Measurements from ENCODE around the gene ARRDC2. TPM values are rescaled to one million over a fixed set of nuclear protein-coding genes. Genes with fewer than 3 reads are reported as not detected.

Gene ARRDC2
- total and polyA plus RNA-seq, 2 donors (not counting 1 experiment from before 2014, with no cell fraction given): 131 to 639 TPM

DNA sequence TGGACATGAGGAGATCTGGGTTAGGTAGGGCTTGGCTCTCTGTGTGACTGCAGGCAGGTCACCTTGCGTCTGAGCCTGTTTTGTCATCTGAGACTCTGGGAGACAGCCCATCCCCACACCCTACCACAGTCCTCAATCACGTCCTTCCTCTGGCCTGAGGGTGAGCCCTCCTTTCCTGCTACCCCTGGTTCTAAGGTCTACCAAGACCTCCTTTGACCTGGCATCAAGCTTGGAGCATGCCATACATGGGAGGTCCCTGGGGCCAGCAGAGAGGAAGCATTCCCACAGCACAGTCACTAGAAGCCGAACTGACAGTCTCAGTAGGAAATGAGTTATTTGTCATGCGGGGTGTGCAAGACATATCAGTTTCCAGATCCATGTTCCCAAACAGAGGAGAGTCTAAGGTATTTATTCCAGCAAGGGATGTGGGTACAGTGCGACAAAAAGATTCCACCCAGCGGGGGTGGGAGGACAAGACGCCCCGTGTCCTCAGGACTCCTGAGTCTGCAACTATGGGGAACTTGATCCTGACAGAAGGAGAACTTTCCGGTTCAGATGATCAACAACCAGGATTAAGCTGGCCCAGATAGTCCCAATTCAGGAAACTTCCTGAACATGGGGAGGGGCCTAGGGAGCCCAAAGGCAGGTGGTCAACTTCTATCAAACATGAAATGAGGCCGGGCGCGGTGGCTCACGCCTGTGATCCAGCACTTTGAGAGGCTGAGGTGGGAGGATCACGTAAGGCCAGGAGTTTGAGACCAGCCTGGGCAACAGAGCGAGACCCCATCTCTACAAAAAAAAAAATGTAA, 9.5 kb downstream of the ARRDC2 start:
- no peaks in the 10 kb centered on the region for H3K27me3 ChIP-seq (replicated peaks in 1 of 4; ENCODE audit: control extremely low read depth in 1 of 4, control insufficient read depth in 3 of 4, insufficient read depth in 4 of 4, low read length in 3 of 4)
- Mint-ChIP-seq H3K27me3 (no peaks in the 10 kb centered on the region), H3K4me3 (peak overlapping the region; percentile 5), H3K27ac (peak overlapping the region; percentile 89), H3K9me3 (ENCODE audit: insufficient read depth) (no peaks in the 10 kb centered on the region), H3K4me1 (peaks cover 71% of the 10 kb centered on the region)
- no peak overlapping the region for H3K9ac ChIP-seq (ENCODE audit: low read length)
- TF ChIP-seq EZH2 (IDR thresholded peaks at IDR 0.05; ENCODE audit: borderline replicate concordance, insufficient read depth, low read depth, low read length, poor library complexity, severe bottlenecking): no peak
- TF ChIP-seq, protein P1, sequence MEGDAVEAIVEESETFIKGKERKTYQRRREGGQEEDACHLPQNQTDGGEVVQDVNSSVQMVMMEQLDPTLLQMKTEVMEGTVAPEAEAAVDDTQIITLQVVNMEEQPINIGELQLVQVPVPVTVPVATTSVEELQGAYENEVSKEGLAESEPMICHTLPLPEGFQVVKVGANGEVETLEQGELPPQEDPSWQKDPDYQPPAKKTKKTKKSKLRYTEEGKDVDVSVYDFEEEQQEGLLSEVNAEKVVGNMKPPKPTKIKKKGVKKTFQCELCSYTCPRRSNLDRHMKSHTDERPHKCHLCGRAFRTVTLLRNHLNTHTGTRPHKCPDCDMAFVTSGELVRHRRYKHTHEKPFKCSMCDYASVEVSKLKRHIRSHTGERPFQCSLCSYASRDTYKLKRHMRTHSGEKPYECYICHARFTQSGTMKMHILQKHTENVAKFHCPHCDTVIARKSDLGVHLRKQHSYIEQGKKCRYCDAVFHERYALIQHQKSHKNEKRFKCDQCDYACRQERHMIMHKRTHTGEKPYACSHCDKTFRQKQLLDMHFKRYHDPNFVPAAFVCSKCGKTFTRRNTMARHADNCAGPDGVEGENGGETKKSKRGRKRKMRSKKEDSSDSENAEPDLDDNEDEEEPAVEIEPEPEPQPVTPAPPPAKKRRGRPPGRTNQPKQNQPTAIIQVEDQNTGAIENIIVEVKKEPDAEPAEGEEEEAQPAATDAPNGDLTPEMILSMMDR (IDR thresholded peaks at IDR 0.05): no peak
- H3K4me3 ChIP-seq (ENCODE audit: control extremely low read depth in 1 of 5, extremely low read depth in 1 of 5, insufficient read depth in 1 of 5, low read depth in 2 of 5, low read length in 4 of 5): no peak overlapping the region
- WGBS (ENCODE audit: insufficient coverage): 68% methylated on average over 6 of the region's 15 CpGs
- POLR2A ChIA-PET: interaction anchor here (0.6 to 5.5 kb wide), 6 partner anchors 9 to 85 kb away, joined by 3 to 45 read pairs (median 5); partner anchors contain the start of genes ARRDC2 and CCDC124
- peaks cover 0 to 7% (median 3%) of the 10 kb centered on the region in 3 donors for H3K9me3 ChIP-seq (ENCODE audit: control extremely low read depth in 1 of 3, control insufficient read depth in 2 of 3, insufficient read depth in 1 of 3, low read length in 2 of 3)
- peak; percentile 39 for DNase-seq
- H2AFZ ChIP-seq (ENCODE audit: insufficient read depth, low read depth, low read length, poor library complexity, severe bottlenecking): no peak overlapping the region
- H3K36me3 ChIP-seq (replicated peaks in 1 of 2; ENCODE audit: control extremely low read depth in 1 of 2, control insufficient read depth in 1 of 2, extremely low read depth in 1 of 2, insufficient read depth in 2 of 2, low read length in 1 of 2): peaks cover 10 to 27% of the 10 kb centered on the region in 2 experiments
- H3K4me1 ChIP-seq (ENCODE audit: control insufficient read depth in 2 of 2, insufficient read depth in 2 of 2, low read length in 2 of 2): peaks cover 28 to 52% of the 10 kb centered on the region in 2 donors
- ATAC-seq (ENCODE audit: low read depth): no peak
- intact Hi-C loops (cut with micrococcal nuclease): no loop called here
- peaks cover 15% of the 10 kb centered on the region for H4K20me1 ChIP-seq (ENCODE audit: control insufficient read depth, insufficient read depth, low read length, poor library complexity, severe bottlenecking)
- CTCF ChIA-PET: interaction anchor here (0.7 to 3.9 kb wide), 4 partner anchors 10 to 44 kb away, joined by 3 to 27 read pairs (median 7); partner anchors contain the start of gene ARRDC2
- H3K4me2 ChIP-seq (replicated peaks; ENCODE audit: low read depth, low read length, poor library complexity, severe bottlenecking): no peak overlapping the region
- H3K79me2 ChIP-seq (ENCODE audit: control insufficient read depth, insufficient read depth, low read length): no peaks in the 10 kb centered on the region
- peak overlapping the region; percentile 34 to 72 for H3K27ac ChIP-seq (ENCODE audit: low read length in 2 of 2)

Measured in B cell (primary cell).